NCI-H345 (cell line): Measurements from ENCODE around the gene GFPT2.

Experiments
- DNase-seq: peaks from one replicate; lab custom pipeline; 2025; lab: John Stamatoyannopoulos, UW

The GFPT2 gene

GRCh38 chr5:180353048-180353979 lies at the start of gene GFPT2:
GFPT2 (minus strand) TSS chr5:180353336; CDS start chr5:180353217, 119 bp downstream.
- DNase-seq = peak; percentile 79

GRCh38 chr5:180402716-180403115 lies 49.6 kb upstream of the GFPT2 start:
- DNase-seq = no peak

GRCh38 chr5:180401229-180401907 lies 48.2 kb upstream of the GFPT2 start:
- no peak for DNase-seq

GRCh38 chr5:180400416-180400815 lies 47.3 kb upstream of the GFPT2 start:
- no peak for DNase-seq

- no peak for DNase-seq
Observed at GRCh38 chr5:180399401-180400215, 46.5 kb upstream of the GFPT2 start.

GRCh38 chr5:180396926-180397325 lies 43.8 kb upstream of the GFPT2 start:
- no peak for DNase-seq

GRCh38 chr5:180395540-180396274 lies 42.6 kb upstream of the GFPT2 start:
- no peak for DNase-seq

GRCh38 chr5:180394031-180394636 lies 41.0 kb upstream of the GFPT2 start:
- DNase-seq = no peak

- no peak for DNase-seq
Observed at GRCh38 chr5:180391276-180391675, 38.1 kb upstream of the GFPT2 start.

- DNase-seq = no peak
Observed at GRCh38 chr5:180390441-180391190, 37.5 kb upstream of the GFPT2 start.

- DNase-seq = no peak
Observed at GRCh38 chr5:180389252-180390101, 36.3 kb upstream of the GFPT2 start.

- no peak for DNase-seq
Observed at GRCh38 chr5:180387798-180388197, 34.7 kb upstream of the GFPT2 start.

GRCh38 chr5:180382926-180383325 lies 29.8 kb upstream of the GFPT2 start:
- no peak for DNase-seq

GRCh38 chr5:180381851-180382480 lies 28.8 kb upstream of the GFPT2 start:
- no peak for DNase-seq

GRCh38 chr5:180381428-180381827 lies 28.3 kb upstream of the GFPT2 start:
- no peak for DNase-seq

- no peak for DNase-seq
Observed at GRCh38 chr5:180380856-180381255, 27.7 kb upstream of the GFPT2 start.

GRCh38 chr5:180380441-180380840 lies 27.3 kb upstream of the GFPT2 start:
- DNase-seq = no peak

GRCh38 chr5:180379355-180380070 lies 26.4 kb upstream of the GFPT2 start:
- DNase-seq = no peak
